Measurements from ENCODE around the gene ABCC3. TPM values are rescaled to one million over a fixed set of nuclear protein-coding genes. Genes with fewer than 3 reads are reported as not detected.
"Not testable (repeated sequence)": the region's sequence is repeated elsewhere in the genome, so short reads cannot be mapped to it uniquely, and the experiment has no call there.

ABCC3 gene
- total RNA-seq, 8 experiments from 2014 or later, result 0.27 to 21.6 (median 0.90) TPM; not detected in 1

DNA sequence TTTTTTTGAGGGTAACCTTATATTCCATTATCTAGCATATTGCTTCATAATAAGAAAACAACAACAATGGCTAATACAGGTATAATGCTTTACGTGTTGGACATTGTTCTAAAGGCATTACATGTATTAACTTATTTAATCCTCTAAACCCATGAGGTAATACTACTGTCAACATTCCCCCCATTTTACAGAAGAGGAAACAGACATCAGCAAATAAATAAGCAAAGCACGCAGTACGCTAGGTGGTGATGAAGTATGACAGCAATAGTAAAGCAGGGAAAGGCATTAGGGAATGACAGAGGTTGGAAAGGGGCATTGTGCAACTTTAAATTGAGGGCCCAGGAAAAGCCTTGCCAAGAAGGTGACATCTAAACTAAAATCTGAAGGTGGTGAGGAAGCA is 68.5 kb downstream of the ABCC3 start:
- WGBS, 10 experiments, result 88 to 100% (median 95%) methylated on average over 2 to 3 of the region's 3 CpGs; no CpG with 5 or more reads in 2 of the 10 experiments
- no peak for ATAC-seq (replicated peaks in 6 of 8)
- Histone ChIP-seq H3K27ac (no peak overlapping the region), H3K4me1 (replicated peaks in 1 of 2) (peaks cover 0 to 5% of the 10 kb centered on the region in 2 donors), H3K4me3 (no peak overlapping the region)
- in situ Hi-C loops (cut with MboI; ENCODE audit: low pct_unique_long_range_greater_than_20kb in 2 of 9, low sequenced_read_pairs in 9 of 9, unreplicated experiment in 9 of 9), result no loop called here

DNA sequence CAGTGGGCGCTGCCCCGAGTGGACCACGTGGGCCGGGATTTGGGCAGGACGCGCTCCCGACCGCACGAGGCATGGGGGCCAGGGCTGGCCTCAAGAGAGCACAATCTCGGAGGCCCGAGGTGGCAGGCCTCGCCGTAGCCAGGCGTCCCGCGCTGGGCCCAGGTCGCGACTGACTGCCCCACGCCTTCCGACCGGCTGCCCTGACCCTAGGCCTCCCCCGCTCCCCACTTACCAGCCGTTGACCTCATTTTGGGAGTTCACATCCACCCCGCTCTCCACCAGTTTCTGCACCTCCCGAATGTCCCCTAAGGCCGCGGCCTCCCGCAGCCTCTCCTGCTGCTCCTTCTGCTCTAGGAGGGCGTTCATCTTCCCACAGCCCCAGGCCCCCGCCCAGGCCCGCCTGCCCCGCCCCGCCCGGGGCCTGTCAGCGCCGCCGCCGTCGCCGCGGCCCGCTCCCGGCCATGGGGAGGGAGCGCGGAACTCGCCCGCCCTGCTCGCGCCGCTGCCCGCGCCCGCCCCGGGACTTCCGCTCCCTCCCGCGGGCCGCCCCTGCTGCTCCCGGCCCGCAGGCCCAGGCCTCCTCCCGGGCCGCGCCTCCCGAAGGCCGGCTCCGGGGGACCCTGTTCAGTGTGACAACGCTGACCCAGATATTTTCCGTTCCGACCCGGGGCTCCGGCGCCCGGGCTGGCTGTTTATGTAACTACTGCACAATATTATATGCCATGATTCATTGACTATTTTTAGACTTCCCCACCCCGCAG is 72.8 kb downstream of the ABCC3 start, which contains the start of gene ANKRD40:
TSS of gene ANKRD40 (minus strand) at position 626 of the 761 bp plus-strand sequence. CDS start at position 366, 260 bp downstream.
- WGBS, 10 experiments, result 0 to 1% (median 0%) methylated on average over 1 to 18 of the region's 74 CpGs; no CpG with 5 or more reads in 2 of the 10 experiments
- peak within 1 kb of the TSS; percentile 58 to 95 (median 68) for H3K4me3 ChIP-seq
- in situ Hi-C loops (cut with MboI; ENCODE audit: low pct_unique_long_range_greater_than_20kb in 2 of 9, low sequenced_read_pairs in 9 of 9, unreplicated experiment in 9 of 9), result no loop called here
- H3K27ac ChIP-seq, result peak within 1 kb of the TSS; percentile 93 to 96
- peaks cover 12 to 19% of the 10 kb centered on the region in 2 donors for H3K4me1 ChIP-seq (replicated peaks in 1 of 2)
- peak; percentile 80 to 94 (median 88) for ATAC-seq (replicated peaks in 6 of 8)

- H3K4me1 ChIP-seq (replicated peaks in 1 of 2), result peaks cover 12 to 19% of the 10 kb centered on the region in 2 donors
- H3K27ac ChIP-seq, result peak overlapping the region; percentile 93 to 96
- in situ Hi-C loops (cut with MboI; ENCODE audit: low pct_unique_long_range_greater_than_20kb in 2 of 9, low sequenced_read_pairs in 9 of 9, unreplicated experiment in 9 of 9), result no loop called here
- ATAC-seq (replicated peaks in 6 of 8), result peak in 3 of 8 experiments; percentile 0 to 8 (median 3)
- peak overlapping the region; percentile 58 to 95 (median 68) for H3K4me3 ChIP-seq
- WGBS, 10 experiments, result 3 to 57% (median 23%) methylated on average over 3 to 6 of the region's 6 CpGs
These were observed 73.6 kb downstream of the ABCC3 start for GRCh38 chr17:50708050-50709000.

DNA sequence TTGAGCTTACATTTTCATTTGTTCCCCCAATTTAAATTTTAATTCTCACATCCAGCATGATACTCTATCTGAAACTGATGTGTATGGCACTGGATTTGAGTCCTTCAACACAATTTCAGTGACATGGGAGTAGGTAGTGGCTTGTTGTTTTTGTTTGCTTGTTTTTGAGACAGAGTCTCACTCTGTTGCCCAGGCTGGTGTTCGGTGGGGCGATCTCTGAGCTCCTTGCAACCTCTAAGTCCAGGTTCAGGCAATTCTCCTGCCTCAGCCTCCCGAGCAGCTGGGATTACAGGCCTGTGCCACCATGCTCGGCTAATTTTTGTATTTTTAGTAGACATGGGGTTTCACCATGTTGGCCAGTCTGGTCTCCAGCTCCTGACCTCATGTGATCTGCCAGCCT is 74.4 kb downstream of the ABCC3 start:
- WGBS, 10 experiments, result 73 to 100% (median 92%) methylated on average over 1 to 4 of the region's 4 CpGs; no CpG with 5 or more reads in 5 of the 10 experiments
- in situ Hi-C loops (cut with MboI; ENCODE audit: low pct_unique_long_range_greater_than_20kb in 2 of 9, low sequenced_read_pairs in 9 of 9, unreplicated experiment in 9 of 9); ATAC-seq (replicated peaks in 6 of 8): not testable (repeated sequence)
- Histone ChIP-seq H3K4me1 (replicated peaks in 1 of 2) (peaks cover 12 to 19% of the 10 kb centered on the region in 2 donors), H3K27ac (peak overlapping the region; percentile 93 to 96), H3K4me3 (peak overlapping the region in 2 of 5 donors; percentile 68 to 73)

- ATAC-seq (replicated peaks in 6 of 8), result no peak
- WGBS, 10 experiments, result 48 to 100% (median 73%) methylated on average over 1 to 2 of the region's 2 CpGs; no CpG with 5 or more reads in 3 of the 10 experiments
- Histone ChIP-seq H3K4me1 (replicated peaks in 1 of 2) (peaks cover 12 to 19% of the 10 kb centered on the region in 2 donors), H3K4me3 (no peak overlapping the region), H3K27ac (no peak overlapping the region)
- in situ Hi-C loops (cut with MboI; ENCODE audit: low pct_unique_long_range_greater_than_20kb in 2 of 9, low sequenced_read_pairs in 9 of 9, unreplicated experiment in 9 of 9), result no loop called here
These were observed 75.3 kb downstream of the ABCC3 start for GRCh38 chr17:50710025-50710424.

DNA sequence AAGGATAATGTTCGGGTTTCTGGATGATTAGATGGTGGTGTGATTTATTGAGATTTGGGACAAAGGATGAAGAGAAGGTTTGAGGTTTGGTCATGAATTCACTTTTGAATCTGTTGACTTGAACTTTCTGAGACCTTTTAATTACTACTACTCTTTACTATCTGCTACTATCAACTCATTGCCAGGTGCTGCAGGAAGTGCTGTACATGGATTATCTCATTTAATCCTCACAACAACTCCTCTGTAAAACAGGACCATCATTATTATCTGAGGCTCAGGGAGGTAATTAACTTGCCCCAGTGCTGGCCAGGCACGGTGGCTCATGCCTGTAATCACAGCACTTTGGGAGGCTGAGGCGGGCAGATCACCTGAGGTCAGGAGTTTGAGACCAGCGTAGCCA is 76.0 kb downstream of the ABCC3 start:
- in situ Hi-C loops (cut with MboI; ENCODE audit: low pct_unique_long_range_greater_than_20kb in 2 of 9, low sequenced_read_pairs in 9 of 9, unreplicated experiment in 9 of 9), result no loop called here
- Histone ChIP-seq H3K4me1 (replicated peaks in 1 of 2) (peaks cover 12 to 19% of the 10 kb centered on the region in 2 donors), H3K27ac (no peak overlapping the region), H3K4me3 (no peak overlapping the region)
- 87 to 100% (median 100%) methylated on average over 1 to 3 of the region's 4 CpGs; no CpG with 5 or more reads in 2 of the 10 experiments for WGBS, 10 experiments
- ATAC-seq (replicated peaks in 6 of 8), result no peak

DNA sequence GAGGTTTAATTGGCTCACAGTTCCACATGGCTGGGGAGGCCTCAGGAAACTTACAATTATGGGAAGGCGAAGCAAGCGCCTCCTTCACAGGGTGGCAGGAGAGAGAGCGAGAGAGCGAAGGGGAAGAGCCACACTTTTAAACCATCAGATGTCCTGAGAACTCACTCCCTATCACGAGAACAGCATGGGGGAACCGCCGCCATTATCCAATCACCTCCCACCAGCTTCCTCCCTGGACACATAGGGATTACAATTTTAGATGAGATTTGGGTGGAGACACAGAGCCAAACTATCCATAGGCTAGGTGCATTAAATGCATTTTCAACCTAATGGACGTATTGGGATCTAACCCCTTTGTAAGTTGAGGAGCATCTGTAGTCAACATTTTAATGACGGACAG is 78.0 kb downstream of the ABCC3 start:
- ATAC-seq (replicated peaks in 6 of 8), result no peak
- Histone ChIP-seq H3K4me1 (replicated peaks in 1 of 2) (peaks cover 12 to 13% of the 10 kb centered on the region in 2 donors), H3K27ac (no peak overlapping the region), H3K4me3 (no peak overlapping the region)
- in situ Hi-C loops (cut with MboI; ENCODE audit: low pct_unique_long_range_greater_than_20kb in 2 of 9, low sequenced_read_pairs in 9 of 9, unreplicated experiment in 9 of 9), result no loop called here
- WGBS, 10 experiments, result 69 to 96% (median 90%) methylated on average over 2 to 9 of the region's 9 CpGs; no CpG with 5 or more reads in 1 of the 10 experiments

DNA sequence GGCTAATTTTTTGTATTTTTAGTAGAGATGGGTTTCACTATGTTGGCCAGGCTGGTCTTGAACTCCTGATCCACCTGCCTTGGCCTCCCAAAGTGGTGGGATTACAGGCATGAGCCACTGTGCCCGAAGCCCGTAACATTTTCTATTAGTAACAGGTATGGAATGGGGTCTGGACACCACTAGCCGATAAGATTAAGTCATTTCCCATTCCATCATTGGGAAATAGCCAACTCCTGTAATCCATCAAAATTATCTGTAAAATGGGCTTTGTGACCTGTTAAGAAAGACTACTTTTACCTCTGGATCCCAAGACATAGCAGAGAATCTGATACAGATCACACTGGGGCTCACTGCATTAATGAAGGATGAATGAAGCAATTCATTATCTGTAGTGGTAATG is 80.8 kb downstream of the ABCC3 start:
- Histone ChIP-seq H3K27ac (no peak overlapping the region), H3K4me3 (no peak overlapping the region), H3K4me1 (replicated peaks in 1 of 2) (peaks cover 3 to 4% of the 10 kb centered on the region in 2 donors)
- in situ Hi-C loops (cut with MboI; ENCODE audit: low pct_unique_long_range_greater_than_20kb in 2 of 9, low sequenced_read_pairs in 9 of 9, unreplicated experiment in 9 of 9), result no loop called here
- no peak for ATAC-seq (replicated peaks in 6 of 8)
- 70 to 100% (median 93%) methylated on average over 2 to 3 of the region's 3 CpGs; no CpG with 5 or more reads in 3 of the 10 experiments for WGBS, 10 experiments

DNA sequence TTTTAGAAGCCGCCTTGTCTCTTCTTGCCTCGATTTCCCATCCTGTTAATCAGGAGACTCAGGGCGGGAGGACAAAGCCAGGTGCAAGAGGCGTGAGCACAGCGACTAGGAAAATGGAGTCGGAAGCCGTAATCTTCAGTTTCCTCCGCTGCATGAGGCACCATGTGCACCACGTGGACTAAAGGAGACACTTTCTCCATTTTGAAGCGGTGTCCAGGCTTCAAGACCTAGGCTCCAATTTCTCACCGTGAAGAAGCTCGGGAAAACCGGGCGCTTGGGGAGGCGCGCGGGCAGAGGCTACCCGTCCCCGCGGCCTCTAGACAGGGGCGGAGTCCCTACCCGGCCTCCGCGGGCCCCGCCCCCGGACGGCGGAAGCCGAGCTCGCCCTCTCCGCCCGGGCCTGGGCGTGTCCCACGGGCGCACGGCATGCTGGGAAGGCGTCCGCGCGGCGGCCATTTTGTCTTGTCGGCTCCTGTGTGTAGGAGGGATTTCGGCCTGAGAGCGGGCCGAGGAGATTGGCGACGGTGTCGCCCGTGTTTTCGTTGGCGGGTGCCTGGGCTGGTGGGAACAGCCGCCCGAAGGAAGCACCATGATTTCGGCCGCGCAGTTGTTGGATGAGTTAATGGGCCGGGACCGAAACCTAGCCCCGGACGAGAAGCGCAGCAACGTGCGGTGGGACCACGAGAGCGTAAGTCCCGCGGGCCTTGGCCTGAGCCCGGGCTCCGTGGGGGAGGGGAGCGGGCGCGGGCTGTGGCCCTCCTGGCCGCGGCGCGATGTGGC is 84.7 kb downstream of the ABCC3 start, which contains the start of gene LUC7L3:
TSS of gene LUC7L3 (plus strand) at position 460 of the 780 bp plus-strand sequence. CDS start at position 590, 130 bp downstream.
- 3 to 60% (median 36%) methylated on average over 1 to 13 of the region's 76 CpGs; no CpG with 5 or more reads in 5 of the 10 experiments for WGBS, 10 experiments
- ATAC-seq (replicated peaks in 6 of 8), result peak; percentile 82 to 95 (median 93)
- peak within 1 kb of the TSS; percentile 78 to 98 (median 96) for H3K4me3 ChIP-seq
- in situ Hi-C loops (cut with MboI; ENCODE audit: low pct_unique_long_range_greater_than_20kb in 2 of 9, low sequenced_read_pairs in 9 of 9, unreplicated experiment in 9 of 9), result no loop called here
- H3K4me1 ChIP-seq (replicated peaks in 1 of 2), result peaks cover 14 to 17% of the 10 kb centered on the region in 2 donors
- H3K27ac ChIP-seq, result peak within 1 kb of the TSS; percentile 99

GRCh38 chr17:50719924-50720794 is 85.5 kb downstream of the ABCC3 start:
- 0 to 3% (median 0%) methylated on average over 4 to 16 of the region's 25 CpGs; no CpG with 5 or more reads in 1 of the 10 experiments for WGBS, 10 experiments
- H3K27ac ChIP-seq, result peak overlapping the region; percentile 99
- H3K4me3 ChIP-seq, result peak overlapping the region; percentile 78 to 98 (median 96)
- H3K4me1 ChIP-seq (replicated peaks in 1 of 2), result peaks cover 14 to 17% of the 10 kb centered on the region in 2 donors
- ATAC-seq (replicated peaks in 6 of 8), result no peak
- in situ Hi-C loops (cut with MboI; ENCODE audit: low pct_unique_long_range_greater_than_20kb in 2 of 9, low sequenced_read_pairs in 9 of 9, unreplicated experiment in 9 of 9), result no loop called here

GRCh38 chr17:50721194-50722010 is 86.7 kb downstream of the ABCC3 start:
- in situ Hi-C loops (cut with MboI; ENCODE audit: low pct_unique_long_range_greater_than_20kb in 2 of 9, low sequenced_read_pairs in 9 of 9, unreplicated experiment in 9 of 9), result no loop called here
- ATAC-seq (replicated peaks in 6 of 8), result peak in 3 of 8 experiments; percentile 5 to 16 (median 7)
- peaks cover 14 to 17% of the 10 kb centered on the region in 2 donors for H3K4me1 ChIP-seq (replicated peaks in 1 of 2)
- H3K27ac ChIP-seq, result no peak overlapping the region
- WGBS, 10 experiments, result 2 to 33% (median 10%) methylated on average over 3 to 7 of the region's 7 CpGs
- H3K4me3 ChIP-seq, result peak overlapping the region; percentile 78 to 98 (median 96)
